ENCODE results near the gene COL4A1.

Gene COL4A1

GRCh38 chr13:110334841-110335490 lies 28.0 kb upstream of the COL4A1 start:
- no peak overlapping the region for H3K27ac Mint-ChIP-seq
- no peaks in the 10 kb centered on the region for H3K9me3 Mint-ChIP-seq (ENCODE audit: low read depth)
- H3K4me1 Mint-ChIP-seq (ENCODE audit: low read depth) = peaks cover 13% of the 10 kb centered on the region
- H3K4me3 Mint-ChIP-seq = no peak overlapping the region
- H3K27me3 Mint-ChIP-seq = no peaks in the 10 kb centered on the region
- no peaks in the 10 kb centered on the region for H3K36me3 Mint-ChIP-seq

GRCh38 chr13:110334256-110334655 lies 27.3 kb upstream of the COL4A1 start:
- no peaks in the 10 kb centered on the region for H3K27me3 Mint-ChIP-seq
- no peak overlapping the region for H3K4me3 Mint-ChIP-seq
- no peaks in the 10 kb centered on the region for H3K9me3 Mint-ChIP-seq (ENCODE audit: low read depth)
- no peak overlapping the region for H3K27ac Mint-ChIP-seq
- H3K36me3 Mint-ChIP-seq = no peaks in the 10 kb centered on the region
- peaks cover 6% of the 10 kb centered on the region for H3K4me1 Mint-ChIP-seq (ENCODE audit: low read depth)

DNA sequence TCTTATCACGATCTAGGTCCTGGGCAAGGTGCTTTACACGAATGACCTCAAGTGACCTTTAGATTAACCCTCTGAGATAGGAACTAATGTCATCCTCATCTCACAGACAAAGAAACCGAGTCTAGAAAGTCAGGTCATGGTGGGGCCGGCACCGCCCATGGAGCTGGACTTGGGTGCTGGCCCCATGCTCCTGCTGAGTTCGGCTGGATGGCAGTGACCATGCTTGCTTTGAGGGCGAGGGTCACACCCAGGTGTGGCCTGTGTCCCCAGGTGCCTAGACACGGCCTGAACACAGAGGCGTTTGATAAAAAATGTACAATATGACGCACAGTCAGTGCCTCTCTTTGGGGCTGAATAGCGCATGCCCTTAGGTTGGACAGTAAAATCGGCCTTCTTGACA lies 26.9 kb upstream of the COL4A1 start:
- Mint-ChIP-seq H3K27me3 (no peaks in the 10 kb centered on the region), H3K27ac (no peak overlapping the region)

GRCh38 chr13:110332750-110333149 lies 25.8 kb upstream of the COL4A1 start:
- H3K36me3 Mint-ChIP-seq = no peaks in the 10 kb centered on the region
- H3K9me3 Mint-ChIP-seq (ENCODE audit: low read depth) = no peaks in the 10 kb centered on the region
- H3K4me1 Mint-ChIP-seq (ENCODE audit: low read depth) = no peaks in the 10 kb centered on the region
- no peaks in the 10 kb centered on the region for H3K27me3 Mint-ChIP-seq
- no peak overlapping the region for H3K4me3 Mint-ChIP-seq
- H3K27ac Mint-ChIP-seq = no peak overlapping the region

More for the DNA sequence above, 26.9 kb upstream of the COL4A1 start:
- Mint-ChIP-seq H3K36me3 (no peaks in the 10 kb centered on the region), H3K4me3 (no peak overlapping the region), H3K4me1 (ENCODE audit: low read depth) (peaks cover 3% of the 10 kb centered on the region), H3K9me3 (ENCODE audit: low read depth) (no peaks in the 10 kb centered on the region)

DNA sequence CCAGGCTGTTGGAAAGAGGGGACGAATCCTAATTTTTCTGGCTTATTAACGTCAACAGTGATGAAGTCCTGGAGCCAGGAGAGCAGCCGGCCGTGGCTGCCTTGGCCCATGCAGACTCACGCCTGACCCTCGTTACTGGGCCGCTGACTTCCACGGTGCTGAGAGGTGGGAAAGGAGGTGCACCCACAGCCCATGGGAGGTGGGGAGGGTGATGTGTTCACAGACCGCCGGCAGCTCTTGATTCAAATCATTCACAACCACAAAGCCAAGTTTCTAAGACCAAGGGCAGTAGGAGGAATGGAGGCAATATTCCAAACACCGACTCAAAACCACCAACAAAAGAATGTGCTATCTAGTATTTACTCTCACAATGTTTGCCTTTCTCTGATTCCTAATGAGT lies 24.4 kb upstream of the COL4A1 start:
- Mint-ChIP-seq H3K27ac (no peak overlapping the region), H3K9me3 (ENCODE audit: low read depth) (no peaks in the 10 kb centered on the region), H3K4me1 (ENCODE audit: low read depth) (no peaks in the 10 kb centered on the region), H3K4me3 (no peak overlapping the region), H3K27me3 (peaks cover under 1% of the 10 kb centered on the region), H3K36me3 (no peaks in the 10 kb centered on the region)

- no peaks in the 10 kb centered on the region for H3K36me3 Mint-ChIP-seq
- H3K4me3 Mint-ChIP-seq = no peak overlapping the region
- H3K9me3 Mint-ChIP-seq (ENCODE audit: low read depth) = no peaks in the 10 kb centered on the region
- no peaks in the 10 kb centered on the region for H3K4me1 Mint-ChIP-seq (ENCODE audit: low read depth)
- peaks cover 2% of the 10 kb centered on the region for H3K27me3 Mint-ChIP-seq
- H3K27ac Mint-ChIP-seq = no peak overlapping the region
These were observed 23.6 kb upstream of the COL4A1 start for GRCh38 chr13:110330491-110331011.

- Mint-ChIP-seq H3K27me3 (peaks cover 3% of the 10 kb centered on the region), H3K4me3 (no peak overlapping the region), H3K4me1 (ENCODE audit: low read depth) (no peaks in the 10 kb centered on the region), H3K9me3 (ENCODE audit: low read depth) (no peaks in the 10 kb centered on the region), H3K27ac (no peak overlapping the region), H3K36me3 (no peaks in the 10 kb centered on the region)
These were observed 23.0 kb upstream of the COL4A1 start for GRCh38 chr13:110329798-110330461.

- H3K4me3 Mint-ChIP-seq = no peak overlapping the region
- peaks cover 7% of the 10 kb centered on the region for H3K27me3 Mint-ChIP-seq
- H3K27ac Mint-ChIP-seq = no peak overlapping the region
- no peaks in the 10 kb centered on the region for H3K4me1 Mint-ChIP-seq (ENCODE audit: low read depth)
- H3K36me3 Mint-ChIP-seq = no peaks in the 10 kb centered on the region
- no peaks in the 10 kb centered on the region for H3K9me3 Mint-ChIP-seq (ENCODE audit: low read depth)
These were observed 22.3 kb upstream of the COL4A1 start for GRCh38 chr13:110329258-110329657.

GRCh38 chr13:110328573-110328972 lies 21.6 kb upstream of the COL4A1 start:
- H3K36me3 Mint-ChIP-seq = no peaks in the 10 kb centered on the region
- H3K27ac Mint-ChIP-seq = no peak overlapping the region
- no peaks in the 10 kb centered on the region for H3K9me3 Mint-ChIP-seq (ENCODE audit: low read depth)
- no peaks in the 10 kb centered on the region for H3K4me1 Mint-ChIP-seq (ENCODE audit: low read depth)
- no peak overlapping the region for H3K4me3 Mint-ChIP-seq
- peaks cover 7% of the 10 kb centered on the region for H3K27me3 Mint-ChIP-seq

DNA sequence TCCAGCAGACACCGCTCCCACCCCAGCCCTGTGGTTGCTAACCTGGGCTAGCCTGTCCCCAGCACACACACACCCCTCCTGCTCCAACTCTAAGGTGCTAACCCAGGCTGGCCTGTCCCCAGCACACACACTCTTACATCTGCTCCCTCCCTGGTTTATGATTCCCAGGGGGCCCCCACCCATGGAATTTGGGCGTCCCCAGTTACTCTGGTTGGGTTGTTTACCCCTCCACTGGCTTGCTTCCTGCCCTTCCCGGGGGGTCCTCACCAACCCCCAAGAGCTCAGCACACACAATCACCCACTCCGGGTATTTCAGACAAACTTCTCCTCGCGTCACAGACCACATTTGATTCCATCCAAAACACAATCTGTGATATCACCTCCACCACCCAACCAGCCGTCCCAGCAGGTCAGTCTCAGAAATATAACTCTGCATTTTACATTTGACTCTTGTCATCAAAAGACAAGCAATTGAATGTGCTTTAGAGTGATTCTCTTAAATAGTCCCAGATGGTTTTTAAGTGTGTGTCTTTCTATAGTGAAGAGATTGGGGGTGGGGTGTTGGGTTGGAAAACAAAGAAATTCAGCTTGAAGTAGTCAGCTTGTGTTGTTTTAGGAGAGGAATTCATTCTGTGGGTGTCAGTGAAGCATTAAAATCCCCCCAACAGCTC lies 20.2 kb upstream of the COL4A1 start:
- peaks cover 15% of the 10 kb centered on the region for H3K27me3 Mint-ChIP-seq
- H3K4me1 Mint-ChIP-seq (ENCODE audit: low read depth) = no peaks in the 10 kb centered on the region
- H3K4me3 Mint-ChIP-seq = no peak overlapping the region
- no peaks in the 10 kb centered on the region for H3K36me3 Mint-ChIP-seq
- no peaks in the 10 kb centered on the region for H3K9me3 Mint-ChIP-seq (ENCODE audit: low read depth)
- H3K27ac Mint-ChIP-seq = no peak overlapping the region

- Mint-ChIP-seq H3K9me3 (ENCODE audit: low read depth) (no peaks in the 10 kb centered on the region), H3K27me3 (peaks cover 21% of the 10 kb centered on the region), H3K4me3 (no peak overlapping the region), H3K4me1 (ENCODE audit: low read depth) (no peaks in the 10 kb centered on the region), H3K36me3 (no peaks in the 10 kb centered on the region), H3K27ac (no peak overlapping the region)
These were observed 19.4 kb upstream of the COL4A1 start for GRCh38 chr13:110326263-110326904.

- Mint-ChIP-seq H3K36me3 (no peaks in the 10 kb centered on the region), H3K4me3 (no peak overlapping the region), H3K27me3 (peaks cover 23% of the 10 kb centered on the region), H3K4me1 (ENCODE audit: low read depth) (peaks cover 9% of the 10 kb centered on the region), H3K27ac (no peak overlapping the region), H3K9me3 (ENCODE audit: low read depth) (no peaks in the 10 kb centered on the region)
These were observed 17.2 kb upstream of the COL4A1 start for GRCh38 chr13:110324026-110324749.

DNA sequence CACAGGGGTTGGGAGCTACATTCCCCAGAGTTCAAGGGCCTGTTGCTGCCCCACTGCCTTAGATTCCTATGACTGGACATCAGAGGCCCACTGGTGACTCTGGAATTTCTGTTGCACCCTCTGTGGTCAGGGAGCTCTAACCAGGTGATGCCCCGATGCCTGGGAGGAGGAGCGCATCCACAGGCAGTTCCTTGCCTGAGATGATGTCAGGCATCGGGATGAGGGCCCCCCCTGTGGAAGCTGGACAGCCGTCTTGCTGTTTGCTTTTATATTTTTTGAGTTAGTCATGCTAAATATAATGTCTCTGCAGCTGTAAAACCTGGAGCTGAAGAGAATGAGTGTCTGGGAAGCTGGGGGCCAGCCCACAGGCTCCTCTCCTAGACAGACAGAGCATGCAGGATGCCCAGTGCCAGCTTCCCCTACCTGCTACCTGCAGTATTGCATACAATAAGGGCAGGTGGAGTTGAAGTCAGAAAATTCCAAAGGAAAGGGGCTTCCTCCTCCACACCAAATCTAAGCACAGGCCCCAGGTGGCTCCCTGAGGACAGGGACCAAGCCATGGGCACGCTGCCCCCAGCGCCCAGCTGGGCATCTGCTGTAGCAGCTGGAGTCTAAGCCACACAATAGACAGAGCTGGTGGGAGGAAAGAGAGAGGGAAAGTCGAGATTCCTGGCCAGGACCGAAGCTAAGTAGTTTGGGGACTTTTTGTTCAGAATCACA lies 16.4 kb upstream of the COL4A1 start:
- peaks cover 23% of the 10 kb centered on the region for H3K27me3 Mint-ChIP-seq
- no peaks in the 10 kb centered on the region for H3K36me3 Mint-ChIP-seq
- no peak overlapping the region for H3K4me3 Mint-ChIP-seq
- peaks cover 9% of the 10 kb centered on the region for H3K4me1 Mint-ChIP-seq (ENCODE audit: low read depth)
- no peaks in the 10 kb centered on the region for H3K9me3 Mint-ChIP-seq (ENCODE audit: low read depth)
- H3K27ac Mint-ChIP-seq = no peak overlapping the region

- no peak overlapping the region for H3K4me3 Mint-ChIP-seq
- H3K36me3 Mint-ChIP-seq = no peaks in the 10 kb centered on the region
- H3K27ac Mint-ChIP-seq = no peak overlapping the region
- peaks cover 9% of the 10 kb centered on the region for H3K4me1 Mint-ChIP-seq (ENCODE audit: low read depth)
- no peaks in the 10 kb centered on the region for H3K9me3 Mint-ChIP-seq (ENCODE audit: low read depth)
- peaks cover 23% of the 10 kb centered on the region for H3K27me3 Mint-ChIP-seq
These were observed 15.8 kb upstream of the COL4A1 start for GRCh38 chr13:110322828-110323171.
